HepG2 (cell line): ENCODE measurements around the gene NABP2. TPM values are rescaled to one million over a fixed set of nuclear protein-coding genes. Genes with fewer than 3 reads are reported as not detected.

Source experiments
- ARHGAP35 ChIP-seq: sonication (generic); formaldehyde crosslinking; IDR thresholded peaks from 2 replicates; pipeline ENCODE4 v1.9.0; 2022; ENCODE audit warnings: mild to moderate bottlenecking, inconsistent platforms, moderate library complexity, missing genetic modification reagents, borderline replicate concordance
- CENPT ChIP-seq: sonication (generic); formaldehyde crosslinking; IDR thresholded peaks from 2 replicates; pipeline ENCODE4 v1.8.0; 2022; ENCODE audit warnings: low read depth, mild to moderate bottlenecking, moderate library complexity, missing genetic modification reagents
- CHCHD3 ChIP-seq: sonication (generic); formaldehyde crosslinking; IDR thresholded peaks from 2 replicates; pipeline ENCODE4 v1.8.0; 2022; ENCODE audit warnings: mild to moderate bottlenecking, missing genetic modification reagents, moderate library complexity
- FOSL1 ChIP-seq: sonication (generic); formaldehyde crosslinking; IDR thresholded peaks from 2 replicates; pipeline ENCODE4 v1.9.0; 2021; ENCODE audit warnings: missing genetic modification reagents, borderline replicate concordance
- GTF2F1 ChIP-seq: fragments of 150-350 bp; IDR thresholded peaks from 2 replicates; pipeline ENCODE4 v1.6.1; 2014; ENCODE audit warnings: low read length
- HOXA3 ChIP-seq: sonication (generic); formaldehyde crosslinking; IDR thresholded peaks from 2 replicates; pipeline ENCODE4 v1.5.0; 2020; ENCODE audit warnings: missing genetic modification reagents
- KDM5A ChIP-seq: fragments of 200-600 bp; sonication (generic); IDR thresholded peaks from 2 replicates; pipeline ENCODE4 v1.7.0; 2018; ENCODE audit warnings: antibody characterized with exemption, mild to moderate bottlenecking, low read length, borderline replicate concordance
- NKX3-1 ChIP-seq: sonication (generic); formaldehyde crosslinking; IDR thresholded peaks from 2 replicates; pipeline ENCODE4 v1.5.0; 2020; ENCODE audit warnings: missing genetic modification reagents
- NPAS2 ChIP-seq: sonication (generic); formaldehyde crosslinking; IDR thresholded peaks from 2 replicates; pipeline ENCODE4 v1.8.0; 2022; ENCODE audit warnings: mild to moderate bottlenecking, missing genetic modification reagents, borderline replicate concordance
- NR2F1 ChIP-seq, 2 experiments: fragments of 450-650 bp in 1 of 2; formaldehyde crosslinking in 1 of 2; IDR thresholded peaks; 2 replicates each; pipeline versions ENCODE4 v1.5.0 to v1.6.1; 2016 to 2020; ENCODE audit warnings: mild to moderate bottlenecking in 1 of 2, missing compliant biosample characterization in 1 of 2, missing genetic modification reagents in 1 of 2, moderate library complexity in 1 of 2
- REXO4 ChIP-seq: sonication (generic); formaldehyde crosslinking; IDR thresholded peaks from 2 replicates; pipeline ENCODE4 v1.8.0; 2022; ENCODE audit warnings: missing genetic modification reagents, mild to moderate bottlenecking, borderline replicate concordance
- SAFB2 ChIP-seq: sonication (generic); formaldehyde crosslinking; IDR thresholded peaks from 2 replicates; pipeline ENCODE4 v1.5.1; 2020; ENCODE audit warnings: missing genetic modification reagents, low read depth, mild to moderate bottlenecking, borderline replicate concordance
- SOX6 ChIP-seq, 2 experiments: fragments of 450-650 bp in 1 of 2; sonication (generic) in 1 of 2; formaldehyde crosslinking in 1 of 2; IDR thresholded peaks; 2 replicates each; pipeline versions ENCODE4 v1.4.0 to v1.6.1; 2017 to 2020; ENCODE audit warnings: antibody characterized with exemption in 1 of 2, mild to moderate bottlenecking in 1 of 2, missing genetic modification reagents in 1 of 2
- SSRP1 ChIP-seq: IDR thresholded peaks from 2 replicates; pipeline ENCODE4 v1.6.1; 2016; ENCODE audit warnings: control low read depth
- ZBTB1 ChIP-seq: sonication (generic); formaldehyde crosslinking; IDR thresholded peaks from 2 replicates; pipeline ENCODE4 v1.4.0; 2020; ENCODE audit warnings: missing genetic modification reagents, borderline replicate concordance
- ZFP37 ChIP-seq: sonication (generic); formaldehyde crosslinking; IDR thresholded peaks from 2 replicates; pipeline ENCODE4 v1.4.0; 2020; ENCODE audit warnings: missing genetic modification reagents, borderline replicate concordance
- ZNF143 ChIP-seq: sonication (generic); formaldehyde crosslinking; IDR thresholded peaks from 2 replicates; pipeline ENCODE4 v1.4.0; 2020; ENCODE audit warnings: missing genetic modification reagents
- ZNF282 ChIP-seq: fragments of 450-650 bp; IDR thresholded peaks from 2 replicates; pipeline ENCODE4 v1.6.1; 2018; ENCODE audit not compliant: partially characterized antibody
- ZNF343 ChIP-seq: sonication (generic); formaldehyde crosslinking; IDR thresholded peaks from 2 replicates; pipeline ENCODE4 v1.4.0; 2020; ENCODE audit warnings: mild to moderate bottlenecking, missing genetic modification reagents
- ZNF44 ChIP-seq: sonication (generic); formaldehyde crosslinking; IDR thresholded peaks from 2 replicates; pipeline ENCODE4 v1.5.1; 2020; ENCODE audit warnings: mild to moderate bottlenecking, missing genetic modification reagents
- ZNF546 ChIP-seq: sonication (generic); formaldehyde crosslinking; conservative IDR thresholded peaks from 2 replicates; pipeline ENCODE4 v1.8.1; 2023; ENCODE audit warnings: mild to moderate bottlenecking, missing genetic modification reagents
- ZNF639 ChIP-seq: conservative IDR thresholded peaks from 2 replicates; pipeline ENCODE4 v1.6.1; 2018; ENCODE audit warnings: missing genetic modification reagents
- polyA plus RNA-seq, 8 experiments: library from polyadenylated mRNA; depleted of rRNA in 3 of 8; stranded (reverse) in 7 of 8; unstranded in 1 of 8; fragments of >200 nt; fragmentation: Illumina TruSeq in 4 of 8; extraction: Trizol in 4 of 8; gene quantifications; 2 replicates each; pipeline versions ENCODE4 v1.2.1 to v1.2.3, GENCODE V29; 2011 to 2016; ENCODE audit warnings: low read depth in 4 of 8, missing spikeins in 1 of 8, mixed read lengths in 1 of 8; ENCODE audit not compliant: insufficient read depth in 1 of 8
- total RNA-seq, 5 experiments: library from RNA; depleted of rRNA; stranded (reverse); fragments of >200 nt; fragmentation: Illumina TruSeq; extraction: Trizol; gene quantifications; 2 replicates each; pipeline ENCODE4 v1.2.3, GENCODE V29; 2016; ENCODE audit warnings: low read depth in 1 of 5
- TF ChIP-seq, protein P1 (sequence below): sonication (generic); formaldehyde crosslinking; IDR thresholded peaks from 2 replicates; pipeline ENCODE4 v1.4.0; 2020; ENCODE audit warnings: missing genetic modification reagents, borderline replicate concordance
- TF ChIP-seq, protein P2 (sequence below): sonication (generic); formaldehyde crosslinking; IDR thresholded peaks from 2 replicates; pipeline ENCODE4 v1.8.1; 2022; ENCODE audit warnings: low read depth, mild to moderate bottlenecking, missing genetic modification reagents

The NABP2 gene
- total and polyA plus RNA-seq, 2 of the 13 experiments (the other 11 are each of a cell fraction or from before 2014, with no cell fraction given) = 33.2 to 35.5 TPM

GRCh38 chr12:56224102-56224701 lies at the start of gene NABP2 (continued):
- TF ChIP-seq ZNF639 (no peak), FOSL1 (no peak), ZNF546 (CRISPR knock-in tag) (0 out of 2 replicates have a peak, but pooled peaks have one; percentile 54), NKX3-1 (CRISPR knock-in tag) (no peak), NR2F1 (CRISPR knock-in tag; IDR thresholded peaks at IDR 0.05) (no peak), ARHGAP35 (CRISPR knock-in tag) (no peak), ZBTB1 (CRISPR knock-in tag) (no peak), KDM5A (no peak; the same call in 1 of the 2 replicates), REXO4 (CRISPR knock-in tag) (no peak), ZFP37 (CRISPR knock-in tag) (no peak), ZNF282 (no peak), NPAS2 (CRISPR knock-in tag) (no peak), ZNF343 (CRISPR knock-in tag) (no peak), CHCHD3 (CRISPR knock-in tag) (no peak), SOX6 (IDR thresholded peaks at IDR 0.05) (no peak), SOX6 (CRISPR knock-in tag; IDR thresholded peaks at IDR 0.05) (peak; percentile 44; the same call in 1 of the 2 replicates), ZNF143 (CRISPR knock-in tag) (no peak), SAFB2 (no peak), GTF2F1 (no peak), SSRP1 (no peak), CENPT (no peak), HOXA3 (CRISPR knock-in tag) (peak; percentile 85), ZNF44 (CRISPR knock-in tag) (no peak)
- TF ChIP-seq, protein P1, sequence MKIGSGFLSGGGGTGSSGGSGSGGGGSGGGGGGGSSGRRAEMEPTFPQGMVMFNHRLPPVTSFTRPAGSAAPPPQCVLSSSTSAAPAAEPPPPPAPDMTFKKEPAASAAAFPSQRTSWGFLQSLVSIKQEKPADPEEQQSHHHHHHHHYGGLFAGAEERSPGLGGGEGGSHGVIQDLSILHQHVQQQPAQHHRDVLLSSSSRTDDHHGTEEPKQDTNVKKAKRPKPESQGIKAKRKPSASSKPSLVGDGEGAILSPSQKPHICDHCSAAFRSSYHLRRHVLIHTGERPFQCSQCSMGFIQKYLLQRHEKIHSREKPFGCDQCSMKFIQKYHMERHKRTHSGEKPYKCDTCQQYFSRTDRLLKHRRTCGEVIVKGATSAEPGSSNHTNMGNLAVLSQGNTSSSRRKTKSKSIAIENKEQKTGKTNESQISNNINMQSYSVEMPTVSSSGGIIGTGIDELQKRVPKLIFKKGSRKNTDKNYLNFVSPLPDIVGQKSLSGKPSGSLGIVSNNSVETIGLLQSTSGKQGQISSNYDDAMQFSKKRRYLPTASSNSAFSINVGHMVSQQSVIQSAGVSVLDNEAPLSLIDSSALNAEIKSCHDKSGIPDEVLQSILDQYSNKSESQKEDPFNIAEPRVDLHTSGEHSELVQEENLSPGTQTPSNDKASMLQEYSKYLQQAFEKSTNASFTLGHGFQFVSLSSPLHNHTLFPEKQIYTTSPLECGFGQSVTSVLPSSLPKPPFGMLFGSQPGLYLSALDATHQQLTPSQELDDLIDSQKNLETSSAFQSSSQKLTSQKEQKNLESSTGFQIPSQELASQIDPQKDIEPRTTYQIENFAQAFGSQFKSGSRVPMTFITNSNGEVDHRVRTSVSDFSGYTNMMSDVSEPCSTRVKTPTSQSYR (CRISPR knock-in tag) = no peak; the same call in 1 of the 2 replicates
- TF ChIP-seq, protein P2, sequence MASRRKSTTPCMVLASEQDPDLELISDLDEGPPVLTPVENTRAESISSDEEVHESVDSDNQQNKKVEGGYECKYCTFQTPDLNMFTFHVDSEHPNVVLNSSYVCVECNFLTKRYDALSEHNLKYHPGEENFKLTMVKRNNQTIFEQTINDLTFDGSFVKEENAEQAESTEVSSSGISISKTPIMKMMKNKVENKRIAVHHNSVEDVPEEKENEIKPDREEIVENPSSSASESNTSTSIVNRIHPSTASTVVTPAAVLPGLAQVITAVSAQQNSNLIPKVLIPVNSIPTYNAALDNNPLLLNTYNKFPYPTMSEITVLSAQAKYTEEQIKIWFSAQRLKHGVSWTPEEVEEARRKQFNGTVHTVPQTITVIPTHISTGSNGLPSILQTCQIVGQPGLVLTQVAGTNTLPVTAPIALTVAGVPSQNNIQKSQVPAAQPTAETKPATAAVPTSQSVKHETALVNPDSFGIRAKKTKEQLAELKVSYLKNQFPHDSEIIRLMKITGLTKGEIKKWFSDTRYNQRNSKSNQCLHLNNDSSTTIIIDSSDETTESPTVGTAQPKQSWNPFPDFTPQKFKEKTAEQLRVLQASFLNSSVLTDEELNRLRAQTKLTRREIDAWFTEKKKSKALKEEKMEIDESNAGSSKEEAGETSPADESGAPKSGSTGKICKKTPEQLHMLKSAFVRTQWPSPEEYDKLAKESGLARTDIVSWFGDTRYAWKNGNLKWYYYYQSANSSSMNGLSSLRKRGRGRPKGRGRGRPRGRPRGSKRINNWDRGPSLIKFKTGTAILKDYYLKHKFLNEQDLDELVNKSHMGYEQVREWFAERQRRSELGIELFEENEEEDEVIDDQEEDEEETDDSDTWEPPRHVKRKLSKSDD (CRISPR knock-in tag) = no peak
